Inflammatory macrophage treated with lipopolysaccharide for 4 hours (primary cell): ENCODE measurements around the gene KCNG4.

Source experiments
- DNase-seq: peaks from one replicate; pipeline ENCODE4 v3.0.0-alpha.2; 2020

The KCNG4 gene

DNA sequence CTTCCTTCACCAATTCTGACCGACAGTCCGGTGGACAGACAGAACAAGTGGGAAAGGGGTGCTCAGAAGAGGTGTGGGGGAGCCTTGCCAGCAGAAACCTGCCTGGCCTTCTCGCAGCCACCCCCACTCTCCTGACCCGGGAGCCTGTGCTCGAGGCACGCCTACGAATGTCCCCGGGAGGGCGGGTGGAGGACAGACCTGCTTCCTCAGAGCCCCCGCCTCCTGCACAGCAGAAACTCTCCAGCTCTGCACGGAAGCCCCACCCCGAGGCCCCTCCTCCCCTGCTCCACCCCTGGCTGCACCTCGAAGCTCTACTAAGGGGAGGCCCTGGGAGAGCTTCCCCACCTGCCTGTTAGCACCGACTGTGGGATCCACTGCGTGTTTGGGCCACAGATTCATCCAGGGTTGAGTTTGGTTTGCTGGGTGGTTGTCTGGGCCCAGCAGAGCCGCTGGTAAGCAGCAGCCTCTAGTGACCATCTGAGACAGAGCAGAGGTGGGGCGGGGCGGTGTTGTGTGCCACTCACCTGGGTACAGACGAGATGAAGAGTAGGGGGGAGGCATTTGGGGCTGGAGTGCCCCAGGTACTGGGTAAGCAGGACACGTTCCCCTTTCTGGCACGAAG is 59.2 kb downstream of the KCNG4 start:
- DNase-seq: no peak

DNA sequence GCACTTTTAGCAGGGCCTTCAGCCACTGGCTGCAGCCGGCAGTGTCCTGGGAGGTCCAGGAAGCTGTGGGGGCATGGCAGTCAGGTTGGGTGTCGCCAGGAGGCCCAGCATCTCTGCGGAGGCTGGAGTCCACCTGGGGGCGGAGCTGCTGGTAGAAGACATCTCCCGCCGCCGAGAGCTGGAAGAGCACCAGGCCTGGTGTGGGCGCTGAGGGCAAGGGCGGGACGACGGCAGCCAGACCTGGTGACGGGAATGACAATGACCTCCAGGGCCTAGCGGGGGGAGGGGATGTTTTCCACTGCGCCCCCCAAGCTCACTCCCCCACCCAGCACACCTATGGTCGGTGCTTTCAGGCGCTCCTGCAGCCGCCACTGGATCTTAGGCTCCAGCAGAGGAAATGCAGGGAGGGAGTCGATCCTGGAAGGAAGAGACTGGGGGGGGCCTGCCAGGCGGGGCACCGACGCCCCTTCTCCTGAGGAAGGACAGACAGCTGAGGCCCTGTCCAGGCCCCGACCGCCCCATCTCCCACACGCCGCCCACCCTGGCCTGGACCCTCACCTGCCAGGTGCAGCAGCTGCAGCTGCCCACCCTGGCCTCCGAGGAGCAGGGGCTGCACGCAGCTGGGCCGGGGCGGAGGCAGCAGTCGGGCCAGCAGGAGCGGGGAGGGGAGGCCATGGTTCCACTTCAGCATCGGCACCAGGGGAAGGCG is 60.0 kb downstream of the KCNG4 start:
- no peak for DNase-seq

DNA sequence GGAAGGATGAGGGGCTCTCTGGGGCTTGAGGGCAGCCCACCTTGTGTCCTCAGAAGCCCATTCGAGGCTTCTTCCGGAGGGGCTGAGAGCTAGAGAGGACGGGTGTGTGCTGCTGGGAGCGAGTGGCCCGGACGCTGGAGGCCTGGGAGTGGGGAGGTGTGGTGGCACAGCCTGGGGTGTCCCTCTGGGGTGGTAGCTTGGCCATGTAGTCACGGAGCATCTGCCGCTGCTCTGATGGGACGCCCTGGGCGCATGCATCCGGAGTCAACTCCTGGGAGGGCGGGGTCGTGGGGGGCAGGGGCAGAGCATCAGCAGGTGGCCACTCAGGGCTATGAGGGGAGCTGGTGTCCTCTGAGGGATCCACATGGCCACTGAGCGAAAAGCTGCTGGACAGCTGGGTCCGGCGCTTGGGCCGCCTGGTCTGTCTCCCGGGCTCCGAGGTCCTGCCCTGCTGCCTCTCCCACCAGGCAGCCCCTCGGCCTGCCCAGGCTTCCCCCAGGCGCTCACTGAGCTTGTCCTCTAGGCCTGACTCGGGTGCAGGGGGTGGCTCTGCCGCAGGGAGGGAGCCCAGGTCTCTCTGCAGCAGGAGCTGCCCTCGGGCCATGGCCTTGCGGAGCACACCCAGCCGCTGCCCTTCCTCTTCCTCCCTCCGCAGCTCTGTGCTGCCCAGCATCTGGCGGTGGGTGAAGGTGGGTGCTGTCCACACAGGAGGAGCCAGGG is 60.8 kb downstream of the KCNG4 start:
- DNase-seq: no peak

DNA sequence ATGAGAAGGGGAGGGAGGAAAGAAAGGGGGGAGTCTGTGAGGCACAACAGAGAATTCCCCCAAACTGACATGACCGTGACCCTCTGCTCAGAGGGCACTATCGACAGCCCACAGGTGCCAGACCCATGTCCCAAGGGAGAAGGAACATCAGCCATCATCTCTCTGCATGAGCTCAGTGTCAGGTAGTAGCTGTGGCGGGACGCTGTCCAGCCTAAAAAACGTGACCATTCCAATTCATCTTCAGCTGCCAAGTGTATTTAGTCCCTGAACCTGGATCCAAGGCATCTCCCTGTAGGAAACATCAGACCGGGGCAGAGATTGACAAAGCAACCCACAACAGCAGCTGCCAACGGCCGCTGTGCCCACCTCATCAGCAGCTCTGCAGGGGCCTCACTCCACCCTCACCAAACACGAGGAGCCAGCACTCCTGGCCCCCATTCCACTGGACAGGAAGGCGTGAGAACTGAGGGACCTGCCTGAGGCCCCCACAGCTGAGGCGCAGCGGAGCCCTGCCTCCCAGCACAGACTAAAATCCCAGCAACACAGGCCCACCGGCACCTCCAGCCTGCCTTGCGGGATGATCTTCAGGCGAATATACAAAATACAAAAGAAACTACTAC is 61.6 kb downstream of the KCNG4 start:
- no peak for DNase-seq

DNA sequence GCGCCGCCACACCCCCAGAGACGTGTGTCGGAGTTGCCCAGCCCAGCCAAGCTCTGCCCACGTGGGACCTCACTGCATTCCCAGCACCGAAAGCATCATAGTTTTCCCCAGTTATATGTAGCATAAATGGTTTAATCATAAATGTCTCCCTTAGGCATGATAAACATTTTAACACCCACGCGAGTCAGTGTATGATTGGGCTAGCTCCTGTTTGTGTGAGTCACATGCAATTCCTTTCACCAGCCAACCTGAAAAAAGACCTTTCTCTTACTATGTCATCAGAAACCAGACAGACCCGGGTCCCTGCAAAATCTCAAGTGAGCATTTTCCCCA is 62.1 kb downstream of the KCNG4 start:
- DNase-seq: no peak

DNA sequence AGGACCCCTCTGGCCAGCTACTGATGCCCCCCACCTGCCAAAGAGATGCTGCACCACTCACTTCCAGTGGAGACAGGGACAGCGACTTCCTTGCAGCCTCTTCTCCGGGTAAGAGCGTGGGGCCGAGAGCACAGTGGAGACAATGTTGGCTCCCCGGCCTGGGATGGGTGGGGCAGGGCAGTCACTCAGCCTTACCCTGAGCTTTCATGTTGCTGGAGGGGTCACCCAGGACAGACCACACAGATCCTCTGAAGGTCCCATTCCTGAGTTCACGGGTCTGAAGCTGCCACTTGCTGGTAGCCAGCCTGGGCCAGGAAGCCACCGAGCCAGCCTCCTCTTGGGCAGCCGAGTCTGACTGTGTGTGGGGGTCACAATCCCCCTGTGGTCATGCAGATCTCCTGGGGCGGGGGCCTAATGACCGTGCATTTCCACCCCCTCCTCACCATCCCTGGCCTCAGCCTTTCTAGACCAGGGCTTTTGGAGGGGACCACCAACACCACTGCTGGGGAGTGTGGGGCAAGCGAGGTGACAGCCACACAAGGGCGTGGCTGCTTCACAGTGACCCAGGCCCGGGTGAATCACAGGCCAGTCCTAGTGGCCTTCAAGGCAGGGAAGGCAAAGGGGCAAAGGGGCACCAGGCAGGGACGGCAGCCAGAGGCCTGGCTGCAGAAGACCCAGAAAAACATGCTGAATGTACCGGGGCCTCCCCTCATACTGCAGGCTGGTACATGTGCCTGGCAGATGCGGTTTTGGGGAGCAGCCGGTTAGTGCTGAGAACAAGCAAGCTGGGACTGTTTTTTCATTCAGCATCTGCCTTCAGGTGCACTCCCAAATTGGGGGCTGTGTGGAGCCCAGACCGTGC is 63.4 kb downstream of the KCNG4 start:
- peak; percentile 48 for DNase-seq

DNA sequence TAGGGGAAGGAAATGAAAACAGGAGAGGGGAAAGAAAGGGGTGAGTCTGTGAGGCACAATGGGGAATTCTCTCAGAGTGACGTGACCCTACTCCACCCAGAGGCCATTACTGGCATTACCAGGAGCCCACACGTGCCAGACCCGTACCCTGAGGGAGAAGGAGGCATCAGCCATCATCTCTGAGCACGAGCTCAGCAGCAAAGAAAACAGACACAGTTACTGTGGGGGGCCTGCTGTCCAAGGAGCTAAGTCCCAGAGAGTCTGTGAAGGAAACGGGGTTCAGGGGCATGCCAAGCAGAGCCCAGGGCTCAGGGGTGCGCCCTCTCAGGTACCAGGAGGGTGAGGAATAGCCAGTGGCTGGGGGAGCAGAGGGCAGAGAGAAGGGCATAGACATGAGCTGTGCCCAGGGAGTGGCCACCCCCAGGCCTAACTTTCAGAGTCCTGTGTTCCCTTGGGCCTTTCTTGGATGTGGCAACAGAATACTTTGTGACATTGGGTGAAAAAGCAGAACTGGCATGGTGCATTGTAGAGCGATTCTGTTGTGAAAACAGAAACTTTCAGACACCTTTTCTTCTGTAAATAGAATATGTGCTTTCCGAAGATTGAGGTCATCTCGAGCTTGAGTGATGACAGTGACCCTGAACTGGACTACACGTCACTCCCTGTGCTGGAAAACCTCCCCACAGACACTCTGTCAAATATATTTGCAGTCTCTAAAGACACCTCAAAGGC is 64.3 kb downstream of the KCNG4 start:
- peak; percentile 99 for DNase-seq

DNA sequence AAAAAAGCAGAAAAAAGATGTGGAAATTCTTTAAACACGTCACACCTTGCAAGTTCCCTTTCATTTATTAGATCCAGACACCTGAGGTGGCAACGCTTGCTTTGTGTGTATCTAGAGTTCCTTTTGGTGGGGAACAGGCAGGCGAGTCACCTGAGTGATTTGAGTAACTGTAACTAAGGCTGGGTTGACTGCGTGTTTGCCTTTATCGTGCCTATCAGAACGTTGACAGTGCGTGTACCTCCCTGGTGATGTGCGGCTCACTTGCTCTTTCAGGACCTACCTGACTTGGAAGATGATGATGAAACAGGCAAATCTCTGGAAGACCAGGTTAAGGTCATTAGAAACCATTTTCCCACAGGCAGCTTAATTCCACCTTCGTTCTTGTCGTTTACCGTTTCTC is 65.4 kb downstream of the KCNG4 start:
- no peak for DNase-seq

DNA sequence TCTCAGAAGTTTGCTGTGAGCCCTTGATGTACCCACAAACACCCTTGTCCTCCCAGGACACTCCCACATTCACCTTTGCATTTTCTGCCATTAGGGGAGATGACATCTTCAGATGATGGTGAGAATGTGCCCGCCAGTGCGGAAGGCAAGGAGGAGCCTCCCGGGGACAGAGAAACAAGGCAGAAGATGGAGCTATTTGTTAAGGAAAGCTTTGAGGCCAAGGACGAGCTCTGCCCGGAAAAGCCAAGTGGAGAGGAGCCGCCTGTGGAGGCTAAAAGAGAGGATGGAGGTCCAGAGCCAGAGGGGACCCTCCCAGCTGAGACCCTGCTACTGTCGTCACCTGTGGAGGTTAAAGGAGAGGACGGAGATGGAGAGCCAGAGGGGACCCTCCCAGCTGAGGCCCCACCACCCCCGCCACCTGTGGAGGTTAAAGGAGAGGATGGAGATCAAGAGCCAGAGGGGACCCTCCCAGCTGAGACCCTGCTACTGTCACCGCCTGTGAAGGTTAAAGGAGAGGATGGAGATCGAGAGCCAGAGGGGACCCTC is 70.0 kb downstream of the KCNG4 start:
- DNase-seq: no peak
